ENCODE measurements around the gene NKD2. TPM values are rescaled to one million over a fixed set of nuclear protein-coding genes. Genes with fewer than 3 reads are reported as not detected.

The NKD2 gene
- total RNA-seq, 2 experiments from 2014 or later = 0.38 TPM

- no peak overlapping the region for H3K4me3 ChIP-seq (ENCODE audit: low read depth, low read length, poor library complexity, severe bottlenecking)
- ChIA-PET POLR2A (no interaction called here), CTCF (ENCODE audit: unreplicated experiment) (interaction anchor here (1.1 kb wide), 1 partner anchor 14 kb away, joined by 3 read pairs; no protein-coding TSS in a partner anchor)
- no peak overlapping the region for H2AFZ ChIP-seq (ENCODE audit: low read length)
- no TSS peak for BruUV-seq (replicated peaks)
- TF ChIP-seq EZH2phosphoT487 (IDR thresholded peaks at IDR 0.05; ENCODE audit: borderline replicate concordance, low read depth, low read length) = no peak
- no peak for TF ChIP-seq CTCF (conservative IDR thresholded peaks at IDR 0.05; ENCODE audit: low read length)
- no peaks in the 10 kb centered on the region for H3K9me3 ChIP-seq (ENCODE audit: low read length)
- no peaks in the 10 kb centered on the region for H3K4me1 ChIP-seq (ENCODE audit: insufficient read depth, low read length, poor library complexity, severe bottlenecking)
- DNase-seq (ENCODE audit: low spot score) = no peak
- H3K27ac ChIP-seq (ENCODE audit: low read depth, low read length, poor library complexity, severe bottlenecking) = no peak overlapping the region
- H3K4me2 ChIP-seq (ENCODE audit: low read length) = no peak overlapping the region
- no peaks in the 10 kb centered on the region for H4K20me1 ChIP-seq (ENCODE audit: insufficient read depth, low read length)
- H3K36me3 ChIP-seq (ENCODE audit: insufficient read depth, low read length) = no peaks in the 10 kb centered on the region
- no peaks in the 10 kb centered on the region for H3K9me2 ChIP-seq (ENCODE audit: insufficient read depth, low read length)
- no peaks in the 10 kb centered on the region for H3K79me2 ChIP-seq (ENCODE audit: insufficient read depth, low read depth, low read length)
- intact Hi-C loops (cut with micrococcal nuclease; ENCODE audit: unreplicated experiment) = no loop called here
These were observed 7.0 kb upstream of the NKD2 start for GRCh38 chr5:1001406-1002270.

- Histone ChIP-seq H3K36me3 (ENCODE audit: insufficient read depth, low read length) (no peaks in the 10 kb centered on the region), H3K27ac (ENCODE audit: low read depth, low read length, poor library complexity, severe bottlenecking) (no peak overlapping the region), H3K9me2 (ENCODE audit: insufficient read depth, low read length) (no peaks in the 10 kb centered on the region), H2AFZ (ENCODE audit: low read length) (no peak overlapping the region), H3K4me1 (ENCODE audit: insufficient read depth, low read length, poor library complexity, severe bottlenecking) (no peaks in the 10 kb centered on the region), H3K9me3 (ENCODE audit: low read length) (no peaks in the 10 kb centered on the region), H3K4me3 (ENCODE audit: low read depth, low read length, poor library complexity, severe bottlenecking) (no peak overlapping the region), H3K79me2 (ENCODE audit: insufficient read depth, low read depth, low read length) (no peaks in the 10 kb centered on the region), H3K4me2 (ENCODE audit: low read length) (no peak overlapping the region), H4K20me1 (ENCODE audit: insufficient read depth, low read length) (no peaks in the 10 kb centered on the region)
- ChIA-PET POLR2A (no interaction called here), CTCF (ENCODE audit: unreplicated experiment) (interaction anchor here (1.1 kb wide), 1 partner anchor 13 kb away, joined by 3 read pairs; no protein-coding TSS in a partner anchor)
- intact Hi-C loops (cut with micrococcal nuclease; ENCODE audit: unreplicated experiment) = no loop called here
- no peak for DNase-seq (ENCODE audit: low spot score)
- no TSS peak for BruUV-seq (replicated peaks)
- no peak for TF ChIP-seq CTCF (conservative IDR thresholded peaks at IDR 0.05; ENCODE audit: low read length)
- TF ChIP-seq EZH2phosphoT487 (IDR thresholded peaks at IDR 0.05; ENCODE audit: borderline replicate concordance, low read depth, low read length) = no peak
These were observed 6.4 kb upstream of the NKD2 start for GRCh38 chr5:1002271-1002546.

- Histone ChIP-seq H2AFZ (ENCODE audit: low read length) (no peak overlapping the region), H3K9me2 (ENCODE audit: insufficient read depth, low read length) (no peaks in the 10 kb centered on the region), H3K27ac (ENCODE audit: low read depth, low read length, poor library complexity, severe bottlenecking) (no peak overlapping the region), H3K4me2 (ENCODE audit: low read length) (no peak overlapping the region), H3K36me3 (ENCODE audit: insufficient read depth, low read length) (no peaks in the 10 kb centered on the region), H4K20me1 (ENCODE audit: insufficient read depth, low read length) (no peaks in the 10 kb centered on the region), H3K4me1 (ENCODE audit: insufficient read depth, low read length, poor library complexity, severe bottlenecking) (no peaks in the 10 kb centered on the region), H3K4me3 (ENCODE audit: low read depth, low read length, poor library complexity, severe bottlenecking) (no peak overlapping the region), H3K9me3 (ENCODE audit: low read length) (no peaks in the 10 kb centered on the region), H3K79me2 (ENCODE audit: insufficient read depth, low read depth, low read length) (no peaks in the 10 kb centered on the region)
- no TSS peak for BruUV-seq (replicated peaks)
- intact Hi-C loops (cut with micrococcal nuclease; ENCODE audit: unreplicated experiment) = no loop called here
- no peak for TF ChIP-seq EZH2phosphoT487 (IDR thresholded peaks at IDR 0.05; ENCODE audit: borderline replicate concordance, low read depth, low read length)
- TF ChIP-seq CTCF (conservative IDR thresholded peaks at IDR 0.05; ENCODE audit: low read length) = no peak
- no peak for DNase-seq (ENCODE audit: low spot score)
- CTCF ChIA-PET (ENCODE audit: unreplicated experiment) = no interaction called here
- POLR2A ChIA-PET = no interaction called here
These were observed 5.8 kb upstream of the NKD2 start for GRCh38 chr5:1002836-1003235.

Data from OCI-LY7 (cell line).